ENCODE measurements around the gene BEND6. TPM values are rescaled to one million over a fixed set of nuclear protein-coding genes. Genes with fewer than 3 reads are reported as not detected.

Gene BEND6
- total RNA-seq, 1 donor from 2014 or later: 1.5 TPM

DNA sequence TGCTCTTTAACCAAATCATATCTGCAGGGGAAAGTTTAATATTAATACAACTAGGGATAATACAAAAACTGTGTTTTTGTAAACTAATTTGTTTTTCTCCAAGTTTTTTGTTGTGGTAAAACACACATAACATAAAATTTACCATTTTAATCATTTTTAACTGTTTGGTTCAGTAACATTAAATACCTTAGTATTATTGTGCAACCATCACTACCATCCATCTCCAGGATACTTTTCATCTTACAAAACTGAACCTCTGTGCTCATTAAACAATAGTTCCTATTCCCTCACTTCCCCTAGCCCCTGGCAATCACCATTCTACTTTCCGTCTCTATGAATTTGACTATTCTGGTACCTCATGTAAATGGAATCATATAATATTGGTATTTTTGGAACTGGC, 15.9 kb downstream of the BEND6 start:
- intact Hi-C loops (cut with DNase I): no loop called here
- Histone ChIP-seq H3K9me3 (no peaks in the 10 kb centered on the region), H3K27me3 (no peaks in the 10 kb centered on the region), H3K4me1 (no peaks in the 10 kb centered on the region), H3K36me3 (no peaks in the 10 kb centered on the region), H3K4me3 (no peak overlapping the region), H3K27ac (no peak overlapping the region)
- no peak for DNase-seq (ENCODE audit: extremely low spot score in 2 of 2)
- TF ChIP-seq POLR2AphosphoS5 (IDR thresholded peaks at IDR 0.05; ENCODE audit: insufficient read depth in 1 of 2, low read depth in 1 of 2) (no peak), POLR2A (IDR thresholded peaks at IDR 0.05) (no peak)
- TF ChIP-seq, protein P1, sequence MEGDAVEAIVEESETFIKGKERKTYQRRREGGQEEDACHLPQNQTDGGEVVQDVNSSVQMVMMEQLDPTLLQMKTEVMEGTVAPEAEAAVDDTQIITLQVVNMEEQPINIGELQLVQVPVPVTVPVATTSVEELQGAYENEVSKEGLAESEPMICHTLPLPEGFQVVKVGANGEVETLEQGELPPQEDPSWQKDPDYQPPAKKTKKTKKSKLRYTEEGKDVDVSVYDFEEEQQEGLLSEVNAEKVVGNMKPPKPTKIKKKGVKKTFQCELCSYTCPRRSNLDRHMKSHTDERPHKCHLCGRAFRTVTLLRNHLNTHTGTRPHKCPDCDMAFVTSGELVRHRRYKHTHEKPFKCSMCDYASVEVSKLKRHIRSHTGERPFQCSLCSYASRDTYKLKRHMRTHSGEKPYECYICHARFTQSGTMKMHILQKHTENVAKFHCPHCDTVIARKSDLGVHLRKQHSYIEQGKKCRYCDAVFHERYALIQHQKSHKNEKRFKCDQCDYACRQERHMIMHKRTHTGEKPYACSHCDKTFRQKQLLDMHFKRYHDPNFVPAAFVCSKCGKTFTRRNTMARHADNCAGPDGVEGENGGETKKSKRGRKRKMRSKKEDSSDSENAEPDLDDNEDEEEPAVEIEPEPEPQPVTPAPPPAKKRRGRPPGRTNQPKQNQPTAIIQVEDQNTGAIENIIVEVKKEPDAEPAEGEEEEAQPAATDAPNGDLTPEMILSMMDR (IDR thresholded peaks at IDR 0.05): no peak

DNA sequence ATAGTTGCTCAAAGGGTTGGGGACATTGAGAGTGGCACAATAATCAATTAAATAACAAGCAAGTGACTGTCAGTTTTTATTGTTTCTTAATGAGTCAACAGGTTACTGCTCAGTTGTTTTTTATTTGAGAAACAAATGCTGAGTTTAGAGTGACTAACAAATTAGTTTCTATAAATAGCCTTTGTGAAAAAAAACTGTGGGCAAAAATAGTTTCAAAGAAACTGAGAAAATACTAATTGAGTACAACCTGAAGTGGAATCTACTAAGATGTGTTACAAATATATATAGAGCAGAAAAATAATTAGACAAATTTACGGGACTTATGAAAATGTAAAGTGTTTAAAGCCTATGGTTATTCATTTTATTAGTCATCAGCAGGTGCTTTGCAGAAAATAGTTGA, 22.3 kb downstream of the BEND6 start:
- Histone ChIP-seq H3K36me3 (no peaks in the 10 kb centered on the region), H3K4me1 (no peaks in the 10 kb centered on the region), H3K9me3 (no peaks in the 10 kb centered on the region), H3K27ac (no peak overlapping the region), H3K27me3 (no peaks in the 10 kb centered on the region), H3K4me3 (no peak overlapping the region)
- DNase-seq (ENCODE audit: extremely low spot score in 2 of 2): no peak
- no peak for TF ChIP-seq POLR2A (IDR thresholded peaks at IDR 0.05)
- TF ChIP-seq, protein P1 (IDR thresholded peaks at IDR 0.05): no peak
- TF ChIP-seq POLR2AphosphoS5 (IDR thresholded peaks at IDR 0.05; ENCODE audit: insufficient read depth in 1 of 2, low read depth in 1 of 2): no peak
- intact Hi-C loops (cut with DNase I): no loop called here

DNA sequence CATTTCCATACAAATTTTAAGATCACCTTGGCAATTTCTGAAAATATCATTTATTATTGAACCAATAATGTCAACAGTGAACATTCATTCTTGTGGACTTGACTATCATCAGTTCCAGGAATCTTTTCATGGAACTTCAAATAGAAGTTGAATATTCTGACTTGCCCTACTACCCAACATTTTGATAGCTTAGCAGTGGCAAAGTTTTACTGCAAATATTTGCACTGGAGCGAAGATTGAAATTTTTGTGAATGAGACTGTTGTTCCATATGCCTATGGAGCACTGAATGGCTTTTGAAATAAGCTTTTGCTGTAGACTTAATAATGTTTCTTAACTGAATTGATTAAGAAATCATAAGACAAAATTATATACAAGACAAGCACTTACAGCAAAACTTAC, 23.6 kb downstream of the BEND6 start:
- TF ChIP-seq, protein P1 (IDR thresholded peaks at IDR 0.05): no peak
- TF ChIP-seq POLR2AphosphoS5 (IDR thresholded peaks at IDR 0.05; ENCODE audit: insufficient read depth in 1 of 2, low read depth in 1 of 2): no peak
- TF ChIP-seq POLR2A (IDR thresholded peaks at IDR 0.05): no peak
- H3K4me1 ChIP-seq: no peaks in the 10 kb centered on the region
- DNase-seq (ENCODE audit: extremely low spot score in 2 of 2): no peak
- no peaks in the 10 kb centered on the region for H3K27me3 ChIP-seq
- H3K27ac ChIP-seq: no peak overlapping the region
- intact Hi-C loops (cut with DNase I): no loop called here
- no peaks in the 10 kb centered on the region for H3K9me3 ChIP-seq
- H3K36me3 ChIP-seq: no peaks in the 10 kb centered on the region
- H3K4me3 ChIP-seq: no peak overlapping the region

DNA sequence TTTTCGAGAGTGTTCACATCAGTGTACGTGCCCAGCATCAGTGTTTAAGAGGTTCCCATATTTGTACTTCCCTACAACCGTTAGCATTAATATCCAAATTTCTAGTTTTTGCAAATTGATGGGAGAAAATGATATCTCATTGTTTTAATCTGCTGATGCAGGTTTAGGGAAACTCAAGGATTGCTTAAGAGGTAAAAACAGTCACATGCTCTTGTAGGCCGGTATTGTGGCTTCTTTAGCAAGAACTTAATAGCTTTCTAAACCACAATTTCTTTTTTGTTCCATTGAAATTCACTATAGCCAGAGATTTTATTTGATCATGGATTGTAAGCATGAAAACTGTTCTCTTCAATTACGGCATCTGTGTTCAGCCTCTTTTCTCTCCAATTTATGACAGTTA, 29.5 kb downstream of the BEND6 start:
- H3K27ac ChIP-seq: no peak overlapping the region
- H3K9me3 ChIP-seq: no peaks in the 10 kb centered on the region
- H3K4me3 ChIP-seq: no peak overlapping the region
- no peaks in the 10 kb centered on the region for H3K36me3 ChIP-seq
- intact Hi-C loops (cut with DNase I): no loop called here
- no peak for DNase-seq (ENCODE audit: extremely low spot score in 2 of 2)
- no peak for TF ChIP-seq POLR2A (IDR thresholded peaks at IDR 0.05)
- TF ChIP-seq, protein P1 (IDR thresholded peaks at IDR 0.05): no peak
- no peak for TF ChIP-seq POLR2AphosphoS5 (IDR thresholded peaks at IDR 0.05; ENCODE audit: insufficient read depth in 1 of 2, low read depth in 1 of 2)
- no peaks in the 10 kb centered on the region for H3K27me3 ChIP-seq
- no peaks in the 10 kb centered on the region for H3K4me1 ChIP-seq

DNA sequence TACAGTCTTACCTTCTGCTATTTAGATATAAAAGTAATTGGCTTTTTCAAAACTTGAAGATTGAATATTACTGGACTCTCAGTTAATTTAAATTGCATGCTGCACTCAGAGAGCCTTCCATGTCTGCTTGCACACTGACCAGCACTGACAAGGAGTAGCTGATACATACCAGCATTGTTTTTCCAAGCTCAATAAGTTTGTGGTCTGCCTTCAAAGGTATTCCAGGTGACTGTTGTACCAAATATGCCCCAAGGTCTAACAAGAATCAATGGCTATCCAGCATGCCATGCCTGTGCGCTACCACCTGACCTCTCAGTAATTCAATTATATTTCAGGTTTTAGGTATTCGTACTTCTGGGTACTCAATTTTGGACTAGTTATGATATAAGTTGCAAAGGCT, 30.0 kb downstream of the BEND6 start:
- Histone ChIP-seq H3K4me1 (no peaks in the 10 kb centered on the region), H3K4me3 (no peak overlapping the region), H3K9me3 (no peaks in the 10 kb centered on the region), H3K27me3 (no peaks in the 10 kb centered on the region), H3K27ac (no peak overlapping the region), H3K36me3 (no peaks in the 10 kb centered on the region)
- no peak for TF ChIP-seq POLR2AphosphoS5 (IDR thresholded peaks at IDR 0.05; ENCODE audit: insufficient read depth in 1 of 2, low read depth in 1 of 2)
- no peak for TF ChIP-seq POLR2A (IDR thresholded peaks at IDR 0.05)
- TF ChIP-seq, protein P1 (IDR thresholded peaks at IDR 0.05): no peak
- intact Hi-C loops (cut with DNase I): no loop called here
- no peak for DNase-seq (ENCODE audit: extremely low spot score in 2 of 2)

Data from vagina (tissue), 2 donors.